GM21423 (cell line): ENCODE results near the gene SPRTN.

Experiments
- ATAC-seq: cut with Tn5 transposase; IDR thresholded peaks from one replicate; pipeline ENCODE4 v1.9.1; 2021; ENCODE audit warnings: mild to moderate bottlenecking, moderate library complexity; ENCODE audit not compliant: unreplicated experiment

The SPRTN gene

GRCh38 chr1:231338270-231339128 is at the start of gene SPRTN:
Gene SPRTN, plus strand, starts transcription at chr1:231338293. Its CDS starts 91 bp downstream, at chr1:231338384.
- ATAC-seq = peak; percentile 6

GRCh38 chr1:231295938-231296337 is 42.2 kb upstream of the SPRTN start:
- ATAC-seq = no peak

GRCh38 chr1:231301990-231302389 is 36.1 kb upstream of the SPRTN start:
- ATAC-seq = no peak

GRCh38 chr1:231310391-231310934 is 27.6 kb upstream of the SPRTN start:
- no peak for ATAC-seq

- ATAC-seq = no peak
Observed at GRCh38 chr1:231311720-231312431, 26.2 kb upstream of the SPRTN start.

GRCh38 chr1:231312432-231312788 is 25.7 kb upstream of the SPRTN start:
- ATAC-seq = no peak

- no peak for ATAC-seq
Observed at GRCh38 chr1:231313661-231314060, 24.4 kb upstream of the SPRTN start.

- ATAC-seq = peak; percentile 65
Observed at GRCh38 chr1:231315887-231316286, 22.2 kb upstream of the SPRTN start.

- ATAC-seq = no peak
Observed at GRCh38 chr1:231317306-231318014, 20.6 kb upstream of the SPRTN start.

- ATAC-seq = no peak
Observed at GRCh38 chr1:231318015-231318355, 20.1 kb upstream of the SPRTN start.

- no peak for ATAC-seq
Observed at GRCh38 chr1:231318568-231318967, 19.5 kb upstream of the SPRTN start.

GRCh38 chr1:231319080-231319479 is 19.0 kb upstream of the SPRTN start:
- ATAC-seq = no peak

- no peak for ATAC-seq
Observed at GRCh38 chr1:231322880-231323530, 15.1 kb upstream of the SPRTN start.

- no peak for ATAC-seq
Observed at GRCh38 chr1:231324660-231325059, 13.4 kb upstream of the SPRTN start.

- no peak for ATAC-seq
Observed at GRCh38 chr1:231326248-231326647, 11.8 kb upstream of the SPRTN start.

GRCh38 chr1:231327617-231328016 is 10.5 kb upstream of the SPRTN start:
- ATAC-seq = no peak

GRCh38 chr1:231329483-231329882 is 8.6 kb upstream of the SPRTN start:
- ATAC-seq = no peak

- ATAC-seq = no peak
Observed at GRCh38 chr1:231332761-231333160, 5.3 kb upstream of the SPRTN start.

- ATAC-seq = no peak
Observed at GRCh38 chr1:231334079-231334666, 3.9 kb upstream of the SPRTN start.

- no peak for ATAC-seq
Observed at GRCh38 chr1:231334952-231335351, 3.1 kb upstream of the SPRTN start.
